Spleen (tissue), 11 donors: ENCODE data around the gene SMPDL3A. TPM values are rescaled to one million over a fixed set of nuclear protein-coding genes. Genes with fewer than 3 reads are reported as not detected.
A peak's percentile ranks its signal among the peaks of the same experiment; 100 is the strongest.
"Not testable (repeated sequence)": the region's sequence is repeated elsewhere in the genome, so short reads cannot be mapped to it uniquely, and the experiment has no call there.

Experiments
- DNase-seq: peaks from one replicate; pipeline ENCODE4 v3.0.0-alpha.2; 2020
- H3K27ac ChIP-seq, 8 donors: fragments of 200-600 bp; sonication (generic) in 7 of 8; 1 replicate in 4 of 8; 2 replicates in 4 of 8; pipeline versions ENCODE4 v1.5.0 to v1.8.0; 2016 to 2021; ENCODE audit warnings: inconsistent platforms in 4 of 8, mild to moderate bottlenecking in 4 of 8, moderate library complexity in 1 of 8
- H3K27me3 ChIP-seq, 7 donors: fragments of 200-600 bp; sonication (generic) in 6 of 7; replicated peaks in 1 of 7; 1 replicate in 4 of 7; 2 replicates in 3 of 7; pipeline versions ENCODE4 v1.5.0 to v1.8.0; 2016 to 2021; ENCODE audit warnings: inconsistent platforms in 3 of 7, mild to moderate bottlenecking in 1 of 7
- H3K36me3 ChIP-seq, 6 donors: fragments of 200-600 bp; sonication (generic) in 5 of 6; 1 replicate in 4 of 6; 2 replicates in 2 of 6; pipeline versions ENCODE4 v1.5.0 to v1.8.0; 2016 to 2021; ENCODE audit warnings: inconsistent platforms in 2 of 6
- H3K4me1 ChIP-seq, 6 donors: fragments of 200-600 bp; sonication (generic) in 5 of 6; 1 replicate in 3 of 6; 2 replicates in 3 of 6; pipeline versions ENCODE4 v1.5.0 to v1.8.0; 2016 to 2021; ENCODE audit warnings: inconsistent platforms in 3 of 6
- H3K4me3 ChIP-seq, 8 donors: fragments of 200-600 bp; sonication (generic) in 7 of 8; 1 replicate in 4 of 8; 2 replicates in 4 of 8; pipeline versions ENCODE4 v1.5.0 to v1.8.0; 2016 to 2021; ENCODE audit warnings: inconsistent platforms in 4 of 8, mild to moderate bottlenecking in 4 of 8, moderate library complexity in 2 of 8
- H3K9me3 ChIP-seq, 8 donors: fragments of 200-600 bp; sonication (generic) in 7 of 8; 1 replicate in 4 of 8; 2 replicates in 4 of 8; pipeline versions ENCODE4 v1.5.0 to v1.8.0; 2016 to 2021; ENCODE audit warnings: inconsistent platforms in 4 of 8
- POLR2A ChIP-seq, 3 donors: fragments of 450-650 bp; IDR thresholded peaks; one replicate each; pipeline ENCODE4 v1.5.1; 2017; ENCODE audit warnings: antibody characterized with exemption in 3 of 3, mild to moderate bottlenecking in 1 of 3
- POLR2AphosphoS5 ChIP-seq, 3 donors: sonication (generic); formaldehyde crosslinking; IDR thresholded peaks; one replicate each; pipeline ENCODE4 v1.5.1; 2017; ENCODE audit warnings: antibody characterized with exemption in 3 of 3
- WGBS, 5 donors: extraction: QIAGEN DNeasy Blood & Tissue Kit in 3 of 5; methylation state at CpG; one replicate each; pipeline versions ENCODE4 v1.1.5 to v1.1.7; 2013 to 2018; 5-methylcytosine and 5-hydroxymethylcytosine counted together
- intact Hi-C: fragments of 100-400 bp; cut with DNase I; formaldehyde crosslinking; loops from one replicate; pipeline ENCODE4 v1.15.0; 2023; ENCODE audit warnings: low total_unique reads
- polyA plus RNA-seq, 3 donors: library from polyadenylated mRNA; stranded (reverse); fragments of 200-250 nt; gene quantifications; one replicate each; pipeline ENCODE4 v1.2.1, GENCODE V29; 2013
- total RNA-seq, 7 donors: library from RNA; depleted of rRNA in 3 of 7; stranded (reverse); fragments of >200 nt in 3 of 7; fragmentation: NEBNext Ultra II Directional in 4 of 7; extraction: Animal tissue kit (Norgen Biotek cat#: 25700) in 4 of 7; gene quantifications; one replicate each; pipeline versions ENCODE4 v1.1.0 to v1.2.1, GENCODE V29; 2016 to 2021
- TF ChIP-seq, protein P1 (sequence below), 11 experiments: fragments of 200-600 bp in 7 of 11; fragments of 450-650 bp in 4 of 11; sonication (generic) in 4 of 11; IDR thresholded peaks in 8 of 11; conservative IDR thresholded peaks in 3 of 11; 1 replicate in 7 of 11; 2 replicates in 4 of 11; pipeline versions ENCODE4 v1.4.0 to v1.8.0; 2016 to 2021; ENCODE audit warnings: antibody characterized with exemption in 11 of 11, inconsistent platforms in 4 of 11, mild to moderate bottlenecking in 1 of 11
- donor health status: healthy with polysubstance abuse.
- donor health status: DM: no; HTN: no; CAD: no; lungs with moderate emphysema.
- donor health status: DM: no; HTN: no; CAD: no.
- donor health status: Bipolar disorder and iron deficiency.
- donor health status: healthy.
- donor health status: DM: no; HTN: no; CAD: no.
- donor health status: DM: yes; HTN: yes; CAD: no.

SMPDL3A gene
- total and polyA plus RNA-seq, 10 donors, result 7.2 to 64.8 (median 34.1) TPM

DNA sequence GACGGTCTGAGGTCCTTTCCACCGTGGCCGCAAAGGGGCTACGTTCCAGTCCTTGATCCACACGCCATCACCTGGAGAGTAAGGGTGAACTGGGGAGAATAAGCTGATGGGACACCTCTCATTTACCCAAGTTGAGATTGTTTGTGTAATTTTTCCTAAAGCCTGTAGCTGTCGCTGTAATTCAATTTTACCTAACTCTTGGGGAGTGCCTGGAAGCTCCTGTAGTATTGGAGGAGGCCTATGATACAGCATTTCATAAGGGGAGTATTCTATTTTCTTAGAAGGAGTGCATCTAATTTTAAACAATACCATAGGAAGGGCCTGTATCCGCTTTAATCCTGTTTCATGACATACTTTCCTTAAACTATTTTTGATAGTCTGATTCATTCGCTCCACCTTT is 44.8 kb upstream of the SMPDL3A start:
- H3K27me3 ChIP-seq, H3K9me3 ChIP-seq, intact Hi-C loops, H3K27ac ChIP-seq, H3K4me3 ChIP-seq, DNase-seq, H3K4me1 ChIP-seq, H3K36me3 ChIP-seq: not testable (repeated sequence)
- 29 to 45% (median 37%) methylated on average over 8 of the region's 8 CpGs for WGBS, 5 donors
- TF ChIP-seq, protein P1, sequence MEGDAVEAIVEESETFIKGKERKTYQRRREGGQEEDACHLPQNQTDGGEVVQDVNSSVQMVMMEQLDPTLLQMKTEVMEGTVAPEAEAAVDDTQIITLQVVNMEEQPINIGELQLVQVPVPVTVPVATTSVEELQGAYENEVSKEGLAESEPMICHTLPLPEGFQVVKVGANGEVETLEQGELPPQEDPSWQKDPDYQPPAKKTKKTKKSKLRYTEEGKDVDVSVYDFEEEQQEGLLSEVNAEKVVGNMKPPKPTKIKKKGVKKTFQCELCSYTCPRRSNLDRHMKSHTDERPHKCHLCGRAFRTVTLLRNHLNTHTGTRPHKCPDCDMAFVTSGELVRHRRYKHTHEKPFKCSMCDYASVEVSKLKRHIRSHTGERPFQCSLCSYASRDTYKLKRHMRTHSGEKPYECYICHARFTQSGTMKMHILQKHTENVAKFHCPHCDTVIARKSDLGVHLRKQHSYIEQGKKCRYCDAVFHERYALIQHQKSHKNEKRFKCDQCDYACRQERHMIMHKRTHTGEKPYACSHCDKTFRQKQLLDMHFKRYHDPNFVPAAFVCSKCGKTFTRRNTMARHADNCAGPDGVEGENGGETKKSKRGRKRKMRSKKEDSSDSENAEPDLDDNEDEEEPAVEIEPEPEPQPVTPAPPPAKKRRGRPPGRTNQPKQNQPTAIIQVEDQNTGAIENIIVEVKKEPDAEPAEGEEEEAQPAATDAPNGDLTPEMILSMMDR (IDR thresholded peaks at IDR 0.05 in 8 of 11, conservative IDR thresholded peaks at IDR 0.05 in 3 of 11), result peak in 4 of 11 experiments; percentile 19 to 31 (median 24)

DNA sequence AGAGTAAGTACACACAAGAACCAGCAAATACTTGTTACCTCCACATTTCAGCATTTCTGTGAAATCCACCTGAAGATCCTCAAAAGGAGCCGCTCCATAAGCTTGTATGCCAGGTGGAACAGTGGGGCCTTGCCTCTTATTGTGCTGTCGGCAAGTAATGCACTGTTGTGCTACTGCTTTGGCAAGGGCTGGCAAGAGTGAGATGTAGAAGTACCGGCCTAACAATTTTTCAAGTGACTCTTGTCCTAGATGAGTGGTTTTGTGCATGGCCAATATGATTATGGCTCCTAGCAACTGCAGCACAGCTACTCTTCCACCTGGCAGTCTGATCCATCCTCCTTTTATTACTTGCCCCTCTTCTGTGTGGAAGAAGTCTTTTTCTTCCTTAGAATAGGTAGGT is 44.2 kb upstream of the SMPDL3A start:
- H3K4me1 ChIP-seq, H3K36me3 ChIP-seq, DNase-seq, H3K27ac ChIP-seq, intact Hi-C loops, H3K9me3 ChIP-seq, H3K27me3 ChIP-seq, H3K4me3 ChIP-seq: not testable (repeated sequence)
- whole genome bisulfite sequencing, 5 donors, result 88 to 99% (median 91%) methylated on average over 3 of the region's 3 CpGs

DNA sequence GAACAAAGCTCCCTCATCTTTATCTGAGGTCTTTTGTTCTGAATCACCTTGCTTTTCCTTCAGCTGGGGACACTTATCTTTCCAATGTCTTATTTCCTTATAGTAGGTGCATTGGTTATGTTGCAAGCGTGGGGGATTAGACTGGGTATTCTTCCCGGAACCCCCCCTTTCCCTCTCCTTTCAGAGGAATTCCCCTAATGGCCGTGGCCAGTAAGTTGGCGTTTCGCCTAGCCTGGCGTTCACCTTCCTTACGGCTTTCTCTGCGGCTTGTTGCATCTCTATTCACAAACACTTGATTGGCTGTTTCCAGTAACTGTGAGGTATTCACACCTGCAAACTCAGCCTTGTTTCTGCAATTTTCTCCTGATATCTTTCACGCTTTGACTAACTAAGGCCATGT is 42.4 kb upstream of the SMPDL3A start:
- no peak overlapping the region for H3K4me3 ChIP-seq
- intact Hi-C loops, result no loop called here
- H3K27me3 ChIP-seq, result no peaks in the 10 kb centered on the region
- peaks cover 0 to 14% (median 7%) of the 10 kb centered on the region in 6 donors for H3K4me1 ChIP-seq
- H3K27ac ChIP-seq, result no peak overlapping the region
- H3K9me3 ChIP-seq, result no peaks in the 10 kb centered on the region
- no peak for TF ChIP-seq POLR2A (IDR thresholded peaks at IDR 0.05)
- no peak for TF ChIP-seq POLR2AphosphoS5 (IDR thresholded peaks at IDR 0.05)
- TF ChIP-seq, protein P1 (IDR thresholded peaks at IDR 0.05 in 8 of 11, conservative IDR thresholded peaks at IDR 0.05 in 3 of 11), result no peak
- no peak for DNase-seq
- WGBS, 5 donors, result 83 to 92% (median 85%) methylated on average over 9 of the region's 9 CpGs
- no peaks in the 10 kb centered on the region for H3K36me3 ChIP-seq

DNA sequence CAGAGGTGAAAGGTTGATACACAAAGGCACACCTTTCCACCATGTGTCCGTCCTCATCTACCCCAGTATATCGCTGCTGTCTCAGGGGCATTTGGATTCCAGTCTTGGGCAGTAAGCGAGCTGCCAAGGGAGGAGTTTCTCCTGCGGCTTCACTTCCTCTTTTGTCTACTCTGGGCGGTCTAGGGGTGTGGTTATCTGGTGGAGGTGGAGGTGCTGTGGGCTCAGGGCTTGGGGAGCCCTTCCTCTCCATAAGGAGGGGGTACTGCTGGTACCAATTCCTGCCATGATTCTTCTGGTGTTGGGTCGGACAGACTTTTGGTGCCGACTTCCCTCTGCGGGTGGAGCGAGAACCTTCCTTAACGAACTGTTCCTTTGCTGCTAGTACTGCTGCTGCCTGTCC is 41.5 kb upstream of the SMPDL3A start:
- intact Hi-C loops, result no loop called here
- Histone ChIP-seq H3K4me1 (peaks cover 0 to 23% (median 10%) of the 10 kb centered on the region in 6 donors), H3K27ac (no peak overlapping the region), H3K27me3 (no peaks in the 10 kb centered on the region), H3K9me3 (no peaks in the 10 kb centered on the region), H3K36me3 (no peaks in the 10 kb centered on the region), H3K4me3 (no peak overlapping the region)
- TF ChIP-seq POLR2AphosphoS5 (IDR thresholded peaks at IDR 0.05), result no peak
- 44 to 81% (median 72%) methylated on average over 6 to 10 of the region's 10 CpGs for WGBS, 5 donors
- DNase-seq, result no peak

DNA sequence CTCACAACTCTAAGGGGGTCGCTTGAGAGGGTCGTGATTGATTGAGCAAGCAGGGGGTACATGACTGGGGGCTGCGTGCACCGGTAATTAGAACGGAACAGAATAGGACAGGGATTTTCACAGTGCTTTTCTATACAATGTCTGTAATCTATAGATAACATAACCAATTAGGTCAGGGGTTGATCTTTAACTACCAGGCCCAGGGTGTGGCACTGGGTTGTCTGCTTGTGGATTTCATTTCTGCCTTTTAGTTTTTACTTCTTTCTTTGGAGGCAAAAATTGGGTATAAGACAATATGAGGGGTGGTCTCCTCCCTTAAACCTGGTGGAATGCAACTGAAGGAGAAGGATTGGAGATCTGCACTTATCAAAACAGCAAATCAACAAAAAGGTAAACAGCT is 40.1 kb upstream of the SMPDL3A start:
- H3K4me3 ChIP-seq, H3K9me3 ChIP-seq, DNase-seq, H3K36me3 ChIP-seq, H3K27ac ChIP-seq, H3K27me3 ChIP-seq, intact Hi-C loops: not testable (repeated sequence)
- WGBS, 5 donors, result 30 to 95% (median 63%) methylated on average over 5 of the region's 5 CpGs
- H3K4me1 ChIP-seq, result peaks cover 0 to 37% (median 15%) of the 10 kb centered on the region in 6 donors

DNA sequence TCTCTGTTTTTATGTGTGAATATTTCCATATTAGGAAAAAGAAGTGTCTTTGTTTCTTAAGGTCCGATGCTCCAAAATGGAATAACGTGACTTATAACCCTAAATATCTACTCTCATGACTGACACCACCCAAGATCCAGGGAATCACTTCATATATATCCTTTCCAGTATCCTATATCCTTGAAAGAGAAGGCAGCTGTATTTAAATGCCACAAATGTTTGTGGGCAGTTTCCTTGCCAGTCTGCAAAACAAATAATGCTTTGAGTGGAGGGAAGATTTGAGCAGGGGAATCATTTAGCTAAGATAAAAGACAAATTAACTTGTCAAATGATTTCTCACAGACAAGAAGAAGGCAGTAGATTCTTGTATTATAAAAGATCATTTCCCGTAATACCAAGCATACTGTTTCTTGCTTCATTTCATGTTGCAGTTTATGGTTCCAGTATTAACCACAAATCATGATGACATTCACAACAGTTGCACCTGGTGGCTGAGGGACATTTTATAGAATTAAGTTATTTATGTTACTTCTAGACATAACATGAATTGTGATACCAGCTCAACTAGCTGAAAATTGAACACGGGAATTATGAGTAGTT is 39.5 kb upstream of the SMPDL3A start:
- Histone ChIP-seq H3K4me1 (peaks cover 0 to 42% (median 17%) of the 10 kb centered on the region in 6 donors), H3K36me3 (no peaks in the 10 kb centered on the region), H3K27me3 (no peaks in the 10 kb centered on the region), H3K9me3 (no peaks in the 10 kb centered on the region), H3K27ac (no peak overlapping the region), H3K4me3 (no peak overlapping the region)
- intact Hi-C loops, result no loop called here
- WGBS, 5 donors, result 76 to 83% (median 77%) methylated on average over 4 of the region's 4 CpGs
- TF ChIP-seq, protein P1 (IDR thresholded peaks at IDR 0.05 in 8 of 11, conservative IDR thresholded peaks at IDR 0.05 in 3 of 11), result no peak
- TF ChIP-seq POLR2AphosphoS5 (IDR thresholded peaks at IDR 0.05), result no peak
- no peak for DNase-seq
